Testis (tissue), 2 donors: ENCODE measurements around the gene RUNX3.

Experiments
- POLR2A ChIP-seq: fragments of 450-650 bp; IDR thresholded peaks from one replicate; pipeline ENCODE4 v1.6.1; 2017; ENCODE audit warnings: antibody characterized with exemption, mild to moderate bottlenecking, moderate library complexity
- TF ChIP-seq, protein P1 (sequence below), 3 experiments: fragments of 450-650 bp in 2 of 3; fragments of 200-600 bp in 1 of 3; sonication (generic) in 1 of 3; IDR thresholded peaks; one replicate each; pipeline ENCODE4 v1.5.1; 2016 to 2019; ENCODE audit warnings: antibody characterized with exemption in 3 of 3, mild to moderate bottlenecking in 2 of 3, moderate library complexity in 1 of 3

DNA sequence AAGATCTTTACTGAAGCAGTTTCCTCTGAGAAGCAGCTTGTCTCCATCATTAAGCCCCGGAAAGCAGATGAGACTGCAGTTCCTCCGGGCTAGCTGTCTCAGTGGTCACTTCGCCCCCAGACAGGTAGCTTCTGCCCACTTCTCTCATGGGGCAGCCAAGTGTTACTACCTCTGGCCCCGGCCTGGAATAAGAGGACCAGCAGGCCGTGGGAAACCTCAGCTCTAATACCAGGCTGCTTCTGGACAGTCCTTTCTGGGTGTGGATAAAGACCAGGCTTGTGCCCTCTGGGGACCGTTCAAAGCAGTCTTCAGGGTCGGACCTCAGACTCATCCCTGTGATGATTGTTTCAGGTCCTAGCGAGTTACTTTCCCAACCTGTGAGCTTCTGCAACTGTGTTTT is 54.8 kb downstream of the RUNX3 start:
- TF ChIP-seq, protein P1, sequence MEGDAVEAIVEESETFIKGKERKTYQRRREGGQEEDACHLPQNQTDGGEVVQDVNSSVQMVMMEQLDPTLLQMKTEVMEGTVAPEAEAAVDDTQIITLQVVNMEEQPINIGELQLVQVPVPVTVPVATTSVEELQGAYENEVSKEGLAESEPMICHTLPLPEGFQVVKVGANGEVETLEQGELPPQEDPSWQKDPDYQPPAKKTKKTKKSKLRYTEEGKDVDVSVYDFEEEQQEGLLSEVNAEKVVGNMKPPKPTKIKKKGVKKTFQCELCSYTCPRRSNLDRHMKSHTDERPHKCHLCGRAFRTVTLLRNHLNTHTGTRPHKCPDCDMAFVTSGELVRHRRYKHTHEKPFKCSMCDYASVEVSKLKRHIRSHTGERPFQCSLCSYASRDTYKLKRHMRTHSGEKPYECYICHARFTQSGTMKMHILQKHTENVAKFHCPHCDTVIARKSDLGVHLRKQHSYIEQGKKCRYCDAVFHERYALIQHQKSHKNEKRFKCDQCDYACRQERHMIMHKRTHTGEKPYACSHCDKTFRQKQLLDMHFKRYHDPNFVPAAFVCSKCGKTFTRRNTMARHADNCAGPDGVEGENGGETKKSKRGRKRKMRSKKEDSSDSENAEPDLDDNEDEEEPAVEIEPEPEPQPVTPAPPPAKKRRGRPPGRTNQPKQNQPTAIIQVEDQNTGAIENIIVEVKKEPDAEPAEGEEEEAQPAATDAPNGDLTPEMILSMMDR (IDR thresholded peaks at IDR 0.05), result no peak
- TF ChIP-seq POLR2A, result no peak
